H9 (cell line): ENCODE measurements around the gene RHOB. TPM values are rescaled to one million over a fixed set of nuclear protein-coding genes. Genes with fewer than 3 reads are reported as not detected.

Source experiments
- DNase-seq: peaks from one replicate; pipeline ENCODE4 v3.0.0-alpha.2; 2017
- H2AFZ ChIP-seq: one replicate; pipeline ENCODE4 v1.6.1; 2013; ENCODE audit warnings: mild to moderate bottlenecking, low read length, control low read depth, moderate library complexity
- H2AK5ac ChIP-seq: 2 replicates; pipeline ENCODE4 v1.6.1; 2013; ENCODE audit warnings: low read length, control low read depth, mixed read lengths; ENCODE audit not compliant: insufficient read length
- H2BK120ac ChIP-seq: one replicate; pipeline ENCODE4 v1.6.1; 2013; ENCODE audit warnings: low read depth, mild to moderate bottlenecking, low read length, control low read depth, inconsistent platforms; ENCODE audit not compliant: poor library complexity, severe bottlenecking
- H2BK12ac ChIP-seq: 2 replicates; pipeline ENCODE4 v1.6.1; 2013; ENCODE audit warnings: low read length, control low read depth, mixed read lengths, low read depth; ENCODE audit not compliant: insufficient read length
- H2BK15ac ChIP-seq: 2 replicates; pipeline ENCODE4 v1.6.1; 2013; ENCODE audit warnings: low read depth, low read length, control low read depth
- H2BK20ac ChIP-seq: one replicate; pipeline ENCODE4 v1.6.1; 2013; ENCODE audit warnings: low read depth, mild to moderate bottlenecking, low read length, control low read depth, inconsistent platforms; ENCODE audit not compliant: poor library complexity, severe bottlenecking
- H2BK5ac ChIP-seq: 2 replicates; pipeline ENCODE4 v1.6.1; 2013; ENCODE audit warnings: low read length, control low read depth, mixed read lengths; ENCODE audit not compliant: insufficient read length
- H3K14ac ChIP-seq: 2 replicates; pipeline ENCODE4 v1.6.1; 2013; ENCODE audit warnings: low read length, control low read depth; ENCODE audit not compliant: insufficient read depth
- H3K18ac ChIP-seq: 2 replicates; pipeline ENCODE4 v1.6.1; 2013; ENCODE audit warnings: low read depth, mild to moderate bottlenecking, mixed read lengths, low read length, control low read depth; ENCODE audit not compliant: insufficient read length
- H3K23ac ChIP-seq: 2 replicates; pipeline ENCODE4 v1.6.1; 2013; ENCODE audit warnings: low read length, control low read depth, mixed read lengths, low read depth; ENCODE audit not compliant: insufficient read length
- H3K23me2 ChIP-seq: 2 replicates; pipeline ENCODE4 v1.6.1; 2013; ENCODE audit warnings: low read depth, mild to moderate bottlenecking, mixed read lengths, low read length, control low read depth; ENCODE audit not compliant: insufficient read length, poor library complexity, severe bottlenecking
- H3K27ac ChIP-seq: 2 replicates; pipeline ENCODE4 v1.5.1; 2013; ENCODE audit warnings: low read length, control low read depth, mixed read lengths, low read depth; ENCODE audit not compliant: insufficient read length
- H3K27me3 ChIP-seq: 2 replicates; pipeline ENCODE4 v1.6.1; 2013; ENCODE audit warnings: low read length, control low read depth, inconsistent platforms; ENCODE audit not compliant: insufficient read depth
- H3K4ac ChIP-seq: 2 replicates; pipeline ENCODE4 v1.6.1; 2013; ENCODE audit warnings: low read depth, mild to moderate bottlenecking, control low read depth, inconsistent platforms, low read length, moderate library complexity
- H3K4me1 ChIP-seq: 2 replicates; pipeline ENCODE4 v1.6.1; 2013; ENCODE audit warnings: low read length, control low read depth, inconsistent platforms; ENCODE audit not compliant: insufficient read depth
- H3K4me2 ChIP-seq: 2 replicates; pipeline ENCODE4 v1.6.1; 2013; ENCODE audit warnings: low read length, control low read depth, mixed read lengths; ENCODE audit not compliant: insufficient read length, insufficient read depth
- H3K56ac ChIP-seq: 2 replicates; pipeline ENCODE4 v1.6.1; 2013; ENCODE audit warnings: low read depth, mild to moderate bottlenecking, mixed read lengths, low read length, control low read depth; ENCODE audit not compliant: insufficient read length
- H3K79me1 ChIP-seq: 2 replicates; pipeline ENCODE4 v1.6.1; 2013; ENCODE audit warnings: low read depth, mild to moderate bottlenecking, moderate library complexity, low read length, control low read depth, inconsistent platforms; ENCODE audit not compliant: insufficient read depth, poor library complexity, severe bottlenecking
- H3K79me2 ChIP-seq: 2 replicates; pipeline ENCODE4 v1.6.1; 2013; ENCODE audit warnings: low read length, control low read depth, inconsistent platforms; ENCODE audit not compliant: insufficient read depth
- H3K9ac ChIP-seq: 2 replicates; pipeline ENCODE4 v1.6.1; 2013; ENCODE audit warnings: low read length, control low read depth, mixed read lengths; ENCODE audit not compliant: insufficient read length; ENCODE audit errors: extremely low read depth
- H3K9me3 ChIP-seq: one replicate; pipeline ENCODE4 v1.6.1; 2013; ENCODE audit warnings: low read depth, low read length, inconsistent platforms; ENCODE audit not compliant: control insufficient read depth
- H3T11ph ChIP-seq: one replicate; pipeline ENCODE4 v1.6.1; 2013; ENCODE audit warnings: mild to moderate bottlenecking, low read length, control low read depth, inconsistent platforms
- H4K20me1 ChIP-seq: one replicate; pipeline ENCODE4 v1.6.1; 2013; ENCODE audit not compliant: control insufficient read depth, insufficient read length, insufficient read depth
- H4K5ac ChIP-seq: 2 replicates; pipeline ENCODE4 v1.6.1; 2013; ENCODE audit warnings: low read depth, mild to moderate bottlenecking, mixed read lengths, low read length, control low read depth; ENCODE audit not compliant: insufficient read length
- H4K8ac ChIP-seq: replicated peaks from 2 replicates; pipeline ENCODE4 v1.6.1; 2013; ENCODE audit warnings: low read length, control low read depth, mixed read lengths, low read depth; ENCODE audit not compliant: insufficient read length
- H4K91ac ChIP-seq: 2 replicates; pipeline ENCODE4 v1.6.1; 2013; ENCODE audit warnings: low read depth, mild to moderate bottlenecking, moderate library complexity, mixed read lengths, low read length, control low read depth; ENCODE audit not compliant: insufficient read length
- H3K27ac Mint-ChIP-seq, 3 experiments: 2 replicates in 2 of 3; 3 replicates in 1 of 3; pipeline ENCODE4 v1.8.0; 2020 to 2021; ENCODE audit warnings: mixed read lengths in 3 of 3, mild to moderate bottlenecking in 1 of 3, moderate library complexity in 1 of 3
- H3K27me3 Mint-ChIP-seq: 2 replicates; pipeline ENCODE4 v1.8.0; 2021; ENCODE audit warnings: low read depth, mild to moderate bottlenecking, moderate library complexity, mixed read lengths
- H3K36me3 Mint-ChIP-seq, 3 experiments: 2 replicates in 2 of 3; 3 replicates in 1 of 3; pipeline ENCODE4 v1.8.0; 2020 to 2021; ENCODE audit warnings: low read depth in 3 of 3, mixed read lengths in 3 of 3; ENCODE audit not compliant: insufficient read depth in 1 of 3
- H3K4me1 Mint-ChIP-seq, 2 experiments: 2 replicates each; pipeline ENCODE4 v1.8.0; 2020; ENCODE audit warnings: mixed read lengths in 2 of 2
- H3K4me3 Mint-ChIP-seq, 2 experiments: 2 replicates in 1 of 2; 3 replicates in 1 of 2; pipeline ENCODE4 v1.8.0; 2020 to 2021; ENCODE audit warnings: mild to moderate bottlenecking in 2 of 2, mixed read lengths in 2 of 2, moderate library complexity in 1 of 2
- H3K9me3 Mint-ChIP-seq, 2 experiments: 2 replicates in 1 of 2; 3 replicates in 1 of 2; pipeline ENCODE4 v1.8.0; 2020; ENCODE audit warnings: mild to moderate bottlenecking in 2 of 2, mixed read lengths in 2 of 2, moderate library complexity in 1 of 2
- CTCF ChIP-seq: fragments of 200-600 bp; sonication (generic); conservative IDR thresholded peaks from 3 replicates; pipeline ENCODE4 v1.8.0; 2021; ENCODE audit warnings: antibody characterized with exemption, mild to moderate bottlenecking
- WGBS: extraction: QIAGEN DNeasy Blood & Tissue Kit; methylation state at CpG from one replicate; pipeline ENCODE4 v1.1.7; 2013; ENCODE audit warnings: missing lambda C conversion rate, low lambda C conversion rate, mixed read lengths; ENCODE audit not compliant: insufficient read length; ENCODE audit errors: extremely low coverage; 5-methylcytosine and 5-hydroxymethylcytosine counted together
- total RNA-seq: library from RNA; stranded (reverse); gene quantifications from 2 replicates; pipeline ENCODE4 v1.2.1, GENCODE V29; 2021

Gene RHOB
- total RNA-seq, 1 experiment from 2014 or later, result 10.3 TPM

- Histone ChIP-seq H3K4me2 (no peak overlapping the region), H3K23me2 (no peaks in the 10 kb centered on the region), H3K14ac (no peak overlapping the region), H3K9ac (no peak overlapping the region), H2BK15ac (no peak overlapping the region), H3K56ac (no peak overlapping the region), H2AK5ac (no peak overlapping the region), H3T11ph (no peak overlapping the region), H4K8ac (no peak overlapping the region), H3K4ac (no peak overlapping the region), H3K9me3 (no peaks in the 10 kb centered on the region), H3K18ac (no peak overlapping the region), H3K79me1 (no peaks in the 10 kb centered on the region), H2AFZ (no peak overlapping the region), H2BK20ac (no peak overlapping the region), H2BK12ac (no peak overlapping the region), H3K27me3 (no peaks in the 10 kb centered on the region; the same call in 1 of the 2 replicates), H2BK120ac (no peak overlapping the region), H4K91ac (no peak overlapping the region), H3K4me1 (no peaks in the 10 kb centered on the region; the same call in 1 of the 2 replicates), H4K20me1 (no peaks in the 10 kb centered on the region), H3K23ac (no peak overlapping the region), H4K5ac (no peak overlapping the region), H3K79me2 (no peaks in the 10 kb centered on the region), H3K27ac (no peak overlapping the region), H2BK5ac (no peak overlapping the region)
- no peak overlapping the region for H3K27ac Mint-ChIP-seq
- no peak for TF ChIP-seq CTCF
- no peaks in the 10 kb centered on the region for H3K36me3 Mint-ChIP-seq
- peaks cover 10% of the 10 kb centered on the region in 2 experiments for H3K4me1 Mint-ChIP-seq
- no CpG with 5 or more reads among the region's 8 CpGs for WGBS
- DNase-seq, result no peak
- H3K4me3 Mint-ChIP-seq, result no peak overlapping the region
- peaks cover 22% of the 10 kb centered on the region for H3K27me3 Mint-ChIP-seq
- H3K9me3 Mint-ChIP-seq, result no peaks in the 10 kb centered on the region
Measured at GRCh38 chr2:20469595-20469994, 22.7 kb downstream of the RHOB start.
